Measurements from ENCODE around the gene LRBA.

GRCh38 chr4:150217192-150217591 lies 797.9 kb downstream of the LRBA start:
- no peak for TF ChIP-seq CTCF (conservative IDR thresholded peaks at IDR 0.05)
- TF ChIP-seq EZH2 (IDR thresholded peaks at IDR 0.05; ENCODE audit: low read depth): no peak

Data from PC-9 (cell line).